ENCODE data around the gene SLC26A4.

GRCh38 chr7:107715531-107715930, 54.9 kb downstream of the SLC26A4 start:
- TF ChIP-seq CTCF (IDR thresholded peaks at IDR 0.05) = no peak
- no peak for TF ChIP-seq POLR2A (IDR thresholded peaks at IDR 0.05)
